HG03066 (cell line): ENCODE results near the gene ABHD17C.

Source experiments
- ATAC-seq: cut with Tn5 transposase; IDR thresholded peaks from one replicate; pipeline ENCODE4 v1.9.1; 2021; ENCODE audit warnings: low read depth; ENCODE audit not compliant: unreplicated experiment

ABHD17C gene

GRCh38 chr15:80780416-80781221 is 85.5 kb downstream of the ABHD17C start:
- no peak for ATAC-seq

- no peak for ATAC-seq
These were observed 88.2 kb downstream of the ABHD17C start for GRCh38 chr15:80783260-80783659.

GRCh38 chr15:80785335-80785734 is 90.2 kb downstream of the ABHD17C start:
- no peak for ATAC-seq

DNA sequence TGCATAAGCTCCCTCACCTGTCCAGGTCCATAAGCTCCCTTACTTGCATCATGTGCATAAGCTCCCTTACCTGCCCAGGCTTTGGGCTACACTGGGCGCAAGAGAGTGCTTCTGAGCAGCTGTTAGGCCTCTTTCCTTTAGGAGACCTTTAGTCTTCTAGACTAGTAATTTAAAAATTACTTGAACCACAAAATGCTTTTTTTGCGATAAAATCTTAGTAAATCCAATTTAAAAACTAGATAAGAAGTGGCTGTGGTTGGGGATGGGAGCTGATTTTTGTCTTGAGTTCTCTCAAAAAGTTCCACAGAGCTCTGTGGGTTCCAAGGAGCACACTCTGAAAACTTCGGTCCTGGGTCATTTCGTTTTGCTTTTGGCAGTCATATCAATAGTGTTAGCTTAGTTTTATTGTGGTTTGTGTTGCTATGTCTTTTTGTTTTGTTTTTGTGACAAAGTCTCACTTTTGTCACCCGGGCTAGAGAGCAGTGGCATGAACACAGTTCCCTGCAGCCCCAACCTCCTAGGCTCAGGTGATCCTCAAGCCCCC is 90.8 kb downstream of the ABHD17C start:
- ATAC-seq = no peak

- ATAC-seq = no peak
These were observed 92.2 kb downstream of the ABHD17C start for GRCh38 chr15:80787316-80787715.

DNA sequence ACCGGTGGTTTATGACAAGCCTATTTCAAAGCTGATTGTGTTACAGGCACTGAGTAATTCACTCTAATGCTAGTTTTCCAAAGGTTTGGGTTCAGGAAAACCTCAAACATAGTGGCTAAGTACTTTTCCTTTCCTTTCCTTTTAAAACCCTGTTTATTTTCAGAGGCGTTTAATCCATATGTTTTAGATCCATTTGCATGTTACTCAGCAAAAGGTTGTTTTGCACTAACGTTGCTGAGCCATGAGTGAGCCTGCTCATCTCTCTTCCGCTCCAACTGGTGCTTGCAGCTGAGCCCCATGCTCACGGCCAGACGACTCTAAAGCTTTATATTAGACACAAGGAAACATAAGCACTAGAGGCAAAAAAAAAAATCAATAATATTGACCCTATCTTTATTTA is 93.4 kb downstream of the ABHD17C start:
- ATAC-seq = no peak

GRCh38 chr15:80789296-80789695 is 94.2 kb downstream of the ABHD17C start:
- ATAC-seq = no peak

DNA sequence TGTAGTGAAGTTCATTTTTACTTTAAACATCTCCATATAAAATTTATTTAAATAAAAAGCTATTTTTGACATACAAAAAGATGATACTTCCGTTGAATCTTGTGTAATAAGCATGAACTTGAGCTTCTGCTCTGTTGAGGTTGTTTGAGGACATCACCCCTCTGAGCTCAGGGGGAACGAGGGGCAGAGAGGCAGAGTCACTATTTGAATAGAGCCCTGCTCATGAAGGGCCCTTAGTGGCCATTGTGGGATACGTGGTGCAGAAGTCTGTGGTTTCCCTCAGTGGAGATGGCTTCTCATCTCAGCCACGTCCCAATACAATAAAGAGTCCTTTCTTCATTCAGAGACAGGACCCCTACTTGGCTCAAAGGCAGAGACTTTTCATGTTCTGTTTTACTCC is 94.7 kb downstream of the ABHD17C start:
- no peak for ATAC-seq

- ATAC-seq = no peak
These were observed 95.1 kb downstream of the ABHD17C start for GRCh38 chr15:80790236-80790635.

DNA sequence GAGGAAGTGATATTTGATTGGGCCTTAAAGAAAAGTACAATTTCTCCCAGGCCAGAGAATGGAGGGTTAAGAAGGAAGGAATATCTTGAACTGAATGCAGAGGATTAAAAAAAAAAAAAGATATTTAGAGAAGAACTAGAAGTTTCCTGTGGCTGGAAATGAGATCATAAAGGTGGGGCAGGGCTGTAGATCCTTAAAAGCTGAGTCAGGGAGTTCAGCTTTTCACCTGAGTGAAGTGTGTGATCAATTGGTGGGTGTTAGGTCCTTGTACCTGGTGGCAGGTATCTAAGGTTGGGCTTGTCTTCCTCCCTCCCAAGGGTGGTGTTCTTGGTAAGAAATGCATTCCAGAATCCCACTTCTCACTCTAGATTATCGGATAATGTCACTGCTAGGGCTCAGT is 95.9 kb downstream of the ABHD17C start:
- no peak for ATAC-seq

DNA sequence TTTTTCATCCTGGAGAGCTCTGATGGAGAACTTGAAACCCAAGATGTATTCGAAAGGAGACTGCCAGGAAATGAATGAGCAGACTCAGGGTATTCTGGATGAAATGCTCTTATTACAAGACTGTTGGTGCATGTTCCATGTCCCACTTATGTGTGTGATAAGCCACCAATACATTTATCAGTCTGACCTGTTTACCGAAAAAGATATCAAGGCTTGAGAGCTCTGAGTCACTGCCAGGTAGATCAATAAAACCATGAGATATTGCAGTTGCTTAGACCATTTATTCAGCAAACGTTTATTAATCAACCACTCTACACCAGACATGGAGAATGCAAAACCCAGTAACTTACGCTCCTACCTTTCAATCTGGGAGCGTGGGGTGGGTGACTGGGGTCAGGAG is 101.3 kb downstream of the ABHD17C start:
- no peak for ATAC-seq

- no peak for ATAC-seq
These were observed 103.8 kb downstream of the ABHD17C start for GRCh38 chr15:80798911-80799310.

DNA sequence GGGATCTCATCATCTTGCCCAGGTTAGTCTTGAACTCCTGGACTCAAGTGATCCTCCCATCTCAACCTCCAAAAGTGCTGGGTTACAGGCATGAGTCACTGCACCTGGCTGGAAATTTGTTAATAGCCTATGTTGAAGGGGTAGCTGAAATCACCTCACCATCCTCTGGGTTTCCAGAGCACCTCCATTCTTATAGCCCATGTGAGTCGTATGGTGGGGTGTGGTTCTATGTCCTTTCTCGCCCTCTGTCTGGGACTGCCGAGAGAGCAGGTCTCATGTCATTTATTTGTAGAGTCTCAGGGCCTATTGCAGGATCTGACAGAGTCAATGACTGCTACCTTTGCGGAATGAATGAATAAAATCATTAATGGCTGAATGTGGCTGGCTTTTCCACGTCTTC is 105.0 kb downstream of the ABHD17C start:
- no peak for ATAC-seq

- ATAC-seq = no peak
These were observed 107.0 kb downstream of the ABHD17C start for GRCh38 chr15:80801891-80802680.

DNA sequence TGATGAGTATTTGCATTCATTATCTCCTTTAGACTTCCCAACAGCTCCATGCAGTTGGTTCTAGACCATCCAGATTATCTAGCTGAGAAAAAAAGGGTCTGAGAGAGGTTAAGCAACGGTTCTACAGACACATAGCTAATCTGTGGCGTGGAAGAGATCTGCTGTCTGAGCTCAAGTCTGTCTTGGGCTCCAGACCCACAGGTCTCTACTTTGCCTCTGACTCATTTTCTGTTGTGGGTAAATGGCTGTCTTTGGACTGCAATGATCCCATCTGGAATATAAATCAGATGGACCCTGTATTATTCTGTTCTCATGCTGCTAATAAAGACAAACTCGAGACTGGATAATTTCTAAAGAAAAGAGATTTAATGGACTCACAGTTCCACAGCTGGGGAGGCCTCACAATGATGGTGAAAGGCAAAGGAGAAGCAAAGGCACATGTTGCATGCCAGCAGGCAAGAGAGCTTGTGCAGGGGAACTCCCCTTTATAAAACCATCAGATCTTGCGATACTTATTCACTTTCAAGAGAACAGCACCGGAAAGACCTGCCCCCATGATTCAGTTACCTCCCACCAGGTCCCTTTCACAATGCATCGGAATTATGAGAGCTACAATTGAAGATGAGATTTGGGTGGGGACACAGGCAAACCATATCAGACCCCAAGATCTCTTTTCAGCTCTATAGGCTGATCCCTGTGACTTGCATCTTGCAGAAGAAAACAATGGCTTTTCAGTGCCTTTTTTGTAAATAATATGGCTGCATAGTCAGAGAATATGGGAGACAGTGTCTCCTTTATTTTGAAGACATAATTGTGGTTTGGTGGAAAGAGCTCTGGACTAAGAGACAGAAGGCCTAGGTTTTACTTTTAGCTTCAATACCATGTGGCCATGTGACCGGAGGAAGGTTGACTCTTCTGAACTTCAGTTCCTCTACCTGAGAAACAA is 108.7 kb downstream of the ABHD17C start:
- no peak for ATAC-seq

GRCh38 chr15:80804970-80805495 is 109.9 kb downstream of the ABHD17C start:
- no peak for ATAC-seq
